ENCODE data around the gene LIG3.

GRCh38 chr17:35053204-35053603 lies 72.9 kb downstream of the LIG3 start:
- TF ChIP-seq CTCF (conservative IDR thresholded peaks at IDR 0.05; ENCODE audit: low read depth in 2 of 2) = no peak
- TF ChIP-seq POLR2AphosphoS5 (IDR thresholded peaks at IDR 0.05; ENCODE audit: low read depth) = no peak
- TF ChIP-seq EZH2phosphoT487 (IDR thresholded peaks at IDR 0.05; ENCODE audit: unreplicated experiment) = no peak
- no peak for TF ChIP-seq JUNB (IDR thresholded peaks at IDR 0.05; ENCODE audit: unreplicated experiment)
- TF ChIP-seq EZH2 (IDR thresholded peaks at IDR 0.05; ENCODE audit: low read depth, unreplicated experiment) = no peak
